ENCODE results near the gene IL19.

Gene IL19

DNA sequence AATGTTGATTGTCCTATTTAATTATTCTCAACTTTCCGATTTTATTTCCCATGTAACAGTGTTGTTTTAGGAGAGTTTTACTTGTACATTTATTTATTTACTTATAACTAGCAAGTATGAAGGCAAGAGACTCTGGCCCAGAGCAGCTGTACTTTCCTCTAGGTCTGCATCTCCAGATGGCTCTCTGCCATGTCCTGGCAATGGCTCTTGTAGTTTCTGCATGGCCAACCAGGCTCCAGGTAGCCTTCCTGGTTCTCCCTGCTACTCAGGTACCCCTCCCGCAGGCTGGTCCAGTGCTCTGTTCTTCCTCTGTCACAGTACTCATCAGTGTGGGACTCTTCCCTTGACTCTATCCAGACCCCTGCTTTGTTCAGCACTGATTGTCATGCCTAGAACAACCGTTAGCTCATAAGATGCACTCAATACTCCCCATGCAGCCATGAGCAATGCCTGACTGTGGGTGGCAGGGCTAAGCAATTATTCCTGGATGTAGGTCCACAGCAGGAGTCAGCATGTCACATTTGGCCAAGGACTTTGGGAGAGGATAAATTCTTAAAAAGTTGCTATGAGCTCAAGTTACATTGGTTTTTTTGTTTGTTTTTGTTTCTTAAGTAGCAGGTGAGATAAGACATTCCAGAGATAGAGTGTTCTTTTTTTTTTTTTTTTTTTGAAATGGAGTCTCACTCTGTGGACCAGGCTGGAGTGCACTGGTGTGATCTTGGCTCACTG is 84.0 kb downstream of the IL19 start:
- no peak for DNase-seq (ENCODE audit: low read depth in 1 of 2, low spot score in 1 of 2)

DNA sequence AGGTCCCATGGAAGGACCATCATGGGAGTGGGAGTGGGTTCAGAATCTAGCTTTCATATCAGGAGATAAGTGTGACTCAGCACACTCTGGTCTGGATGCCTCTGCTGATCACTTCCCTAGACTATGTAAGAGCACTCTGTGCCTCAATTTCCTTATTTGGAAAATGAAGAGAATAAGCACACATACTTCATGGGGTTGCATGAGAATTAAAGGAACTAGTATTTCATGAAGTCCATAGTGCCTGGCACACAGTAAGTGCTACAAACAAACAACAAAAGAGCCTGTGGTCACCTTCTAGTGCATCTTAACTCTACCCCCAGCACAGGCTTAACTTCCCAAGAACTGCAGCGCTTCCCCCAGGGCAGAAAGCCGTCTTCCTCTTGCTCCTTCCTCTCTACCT is 85.3 kb downstream of the IL19 start:
- DNase-seq (ENCODE audit: low read depth in 1 of 2, low spot score in 1 of 2): no peak

DNA sequence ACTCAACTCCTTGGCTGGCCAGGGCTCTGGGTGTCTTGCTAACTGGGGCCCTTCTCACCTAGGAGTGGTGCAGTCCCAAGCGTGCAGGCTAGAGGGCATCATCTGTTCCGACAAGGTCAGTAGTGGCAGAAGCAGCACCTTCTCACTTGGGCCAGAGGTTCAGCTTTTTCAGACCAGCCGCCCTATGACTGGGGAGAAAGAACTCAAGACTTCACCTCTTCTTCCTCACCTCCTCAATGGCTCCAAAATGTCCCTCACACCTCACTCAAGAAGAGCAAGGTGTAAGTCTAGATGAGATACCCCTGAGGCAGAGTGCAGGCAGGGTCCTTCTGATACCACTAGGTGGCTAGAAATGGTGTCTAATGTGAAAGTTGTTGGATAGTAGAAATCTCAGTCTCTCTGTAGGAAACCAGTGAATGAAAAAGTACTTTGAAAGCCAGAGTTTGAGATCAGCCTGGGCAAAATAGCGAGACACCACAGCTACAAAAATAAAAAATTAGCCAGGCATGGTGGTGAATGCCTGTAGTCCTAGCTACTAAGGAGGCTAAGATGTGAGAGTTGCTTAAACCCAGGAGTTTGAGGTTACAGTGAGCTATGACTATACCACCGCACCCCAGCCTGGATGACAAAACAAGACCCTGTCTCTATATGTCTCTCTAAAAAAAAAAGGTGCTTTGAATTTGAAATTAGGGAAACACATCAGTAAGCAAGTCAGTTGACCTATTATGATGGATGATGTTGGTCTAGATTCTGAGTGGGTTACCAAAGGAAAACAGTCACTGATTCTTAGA is 86.3 kb downstream of the IL19 start:
- no peak for DNase-seq (ENCODE audit: low read depth in 1 of 2, low spot score in 1 of 2)

DNA sequence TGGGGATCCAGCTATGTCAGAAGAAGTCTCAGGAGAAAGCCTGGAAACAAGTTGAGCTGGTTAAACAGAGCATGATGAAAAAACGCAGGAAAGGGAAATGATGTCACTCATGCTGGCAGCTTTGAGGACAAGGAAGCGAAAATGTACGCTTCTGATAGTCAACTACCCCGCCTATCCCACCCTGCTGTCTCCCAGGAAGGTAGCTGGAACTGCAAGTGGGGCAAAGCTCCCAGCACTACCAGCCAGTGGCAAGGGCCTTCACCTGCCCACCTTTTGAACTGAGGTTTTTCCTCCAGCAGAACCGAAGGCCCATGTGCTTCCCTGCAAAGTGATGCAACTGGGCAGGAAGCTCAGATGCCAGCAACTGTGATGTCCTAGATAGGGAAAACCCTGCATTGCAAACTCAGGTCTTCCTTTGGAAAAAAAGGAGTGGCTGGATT is 88.5 kb downstream of the IL19 start:
- DNase-seq (ENCODE audit: low read depth in 1 of 2, low spot score in 1 of 2): no peak

DNA sequence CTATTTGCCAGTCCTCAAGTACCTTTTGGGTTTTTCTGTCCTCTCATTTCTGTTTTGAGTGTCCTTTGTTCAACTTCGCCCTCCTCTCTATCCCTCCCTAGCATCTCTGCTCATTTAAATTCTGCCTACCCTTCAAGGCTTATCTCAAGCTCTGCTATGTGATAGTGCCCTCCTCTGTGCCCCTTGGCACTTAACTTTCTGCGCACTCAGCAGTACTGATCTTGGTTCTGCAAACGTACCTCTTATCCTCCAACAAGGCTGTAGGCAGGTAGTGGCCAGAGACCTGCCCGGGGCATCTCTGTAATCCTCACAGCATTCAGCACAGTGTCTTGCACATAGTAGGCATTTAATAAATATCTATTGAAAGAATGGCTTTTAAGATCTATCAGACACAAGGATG is 89.6 kb downstream of the IL19 start:
- DNase-seq (ENCODE audit: low read depth in 1 of 2, low spot score in 1 of 2): no peak

DNA sequence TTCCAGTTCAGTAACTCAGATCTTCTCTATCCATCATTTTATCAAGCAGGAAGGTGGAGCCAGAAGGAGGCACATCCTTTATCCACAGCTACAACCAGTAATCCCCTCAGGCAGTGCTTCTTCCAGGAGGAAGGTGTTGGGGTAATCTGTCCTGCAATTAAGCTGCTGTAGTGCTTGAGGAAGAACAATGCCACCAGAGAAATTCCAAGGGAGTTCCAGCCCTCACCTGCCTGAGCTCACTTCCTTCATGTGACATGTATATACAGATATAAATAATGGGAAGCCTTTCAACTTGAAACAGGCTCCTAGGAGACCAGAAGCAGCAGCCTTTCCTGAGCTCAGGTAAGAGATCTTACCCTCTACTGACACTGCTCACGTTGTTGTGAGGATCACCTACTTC is 92.7 kb downstream of the IL19 start:
- DNase-seq (ENCODE audit: low read depth in 1 of 2, low spot score in 1 of 2): no peak

DNA sequence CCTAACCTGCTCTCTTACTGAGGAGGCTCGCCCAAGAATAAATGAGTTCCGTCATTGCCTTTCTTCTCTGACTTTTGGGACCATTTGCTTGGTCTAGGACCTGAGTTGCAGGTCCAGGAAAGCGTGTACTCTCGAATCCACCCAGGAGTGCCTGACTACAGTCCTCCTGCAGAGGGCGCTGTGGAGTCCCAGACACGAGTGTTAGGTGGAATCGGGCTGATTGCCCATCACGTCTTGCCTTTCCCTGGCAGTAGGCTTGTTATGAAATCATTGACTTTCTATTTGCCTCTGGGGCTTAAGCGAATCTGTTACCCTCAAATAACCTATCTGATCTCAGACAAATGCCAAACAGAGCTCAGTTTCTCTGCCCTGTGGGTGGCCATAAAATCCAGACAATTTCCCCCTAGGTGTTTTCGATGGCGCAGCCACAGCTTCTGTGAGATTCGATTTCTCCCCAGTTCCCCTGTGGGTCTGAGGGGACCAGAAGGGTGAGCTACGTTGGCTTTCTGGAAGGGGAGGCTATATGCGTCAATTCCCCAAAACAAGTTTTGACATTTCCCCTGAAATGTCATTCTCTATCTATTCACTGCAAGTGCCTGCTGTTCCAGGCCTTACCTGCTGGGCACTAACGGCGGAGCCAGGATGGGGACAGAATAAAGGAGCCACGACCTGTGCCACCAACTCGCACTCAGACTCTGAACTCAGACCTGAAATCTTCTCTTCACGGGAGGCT is 94.5 kb downstream of the IL19 start, which contains the start of gene IL20:
TSS of gene IL20 (plus strand) at position 685 of the 733 bp plus-strand sequence. CDS start 230 bp downstream, outside the sequence.
- peak; percentile 74 to 82 for DNase-seq (ENCODE audit: low read depth in 1 of 2, low spot score in 1 of 2)

DNA sequence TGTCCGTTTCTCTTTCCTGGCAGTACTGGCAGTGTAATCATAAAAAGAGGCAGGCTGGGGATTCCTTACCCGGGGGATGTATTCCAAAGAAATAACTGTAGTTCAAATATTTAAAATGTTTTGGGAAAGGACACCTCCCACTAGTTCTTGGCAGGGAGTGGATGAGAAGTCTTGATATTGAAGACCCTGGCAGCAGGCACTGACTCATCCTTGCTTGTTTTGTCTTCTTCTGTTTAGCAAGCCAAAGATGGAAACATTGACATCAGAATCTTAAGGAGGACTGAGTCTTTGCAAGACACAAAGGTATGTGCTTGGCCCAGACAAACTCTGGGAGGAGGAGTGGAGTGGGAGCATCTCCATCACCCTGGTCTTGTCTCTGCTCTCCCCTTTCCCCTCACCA is 95.5 kb downstream of the IL19 start:
- DNase-seq (ENCODE audit: low read depth in 1 of 2, low spot score in 1 of 2): no peak

DNA sequence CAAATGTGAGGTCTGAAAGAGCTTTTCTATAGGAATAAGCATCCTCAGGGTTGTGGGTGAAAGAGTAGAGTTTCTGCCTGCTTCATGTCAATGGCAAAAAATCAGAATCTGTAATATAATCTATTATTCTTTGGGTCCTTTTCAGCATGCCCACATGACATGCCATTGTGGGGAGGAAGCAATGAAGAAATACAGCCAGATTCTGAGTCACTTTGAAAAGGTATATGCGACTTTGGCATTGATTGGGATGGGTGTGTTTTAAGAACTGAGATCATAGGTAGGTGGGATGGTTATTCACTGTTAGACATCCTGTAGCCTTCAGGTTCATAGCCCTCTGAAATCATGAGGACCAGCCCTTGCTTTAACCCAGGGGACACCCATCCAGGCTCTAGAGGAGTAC is 96.7 kb downstream of the IL19 start:
- DNase-seq (ENCODE audit: low read depth in 1 of 2, low spot score in 1 of 2): no peak

DNA sequence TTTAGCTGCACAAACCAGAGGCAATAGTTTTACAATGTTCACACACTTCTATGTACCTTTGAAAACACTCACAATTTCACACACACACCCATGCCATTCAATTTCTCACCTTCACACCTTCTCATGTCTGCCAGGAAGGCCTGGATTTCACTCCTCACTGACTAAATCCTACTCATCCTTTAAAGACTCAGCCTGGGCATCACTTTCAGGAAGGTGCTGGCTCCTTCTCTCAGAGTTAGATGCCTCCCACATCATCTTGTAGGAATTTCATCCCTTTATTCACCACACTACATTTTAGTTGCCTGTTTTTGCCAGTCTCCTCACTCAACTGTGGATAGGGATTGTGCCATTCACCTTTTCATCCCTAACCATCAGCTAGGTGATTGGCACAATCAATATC is 97.1 kb downstream of the IL19 start:
- DNase-seq (ENCODE audit: low read depth in 1 of 2, low spot score in 1 of 2): no peak

DNA sequence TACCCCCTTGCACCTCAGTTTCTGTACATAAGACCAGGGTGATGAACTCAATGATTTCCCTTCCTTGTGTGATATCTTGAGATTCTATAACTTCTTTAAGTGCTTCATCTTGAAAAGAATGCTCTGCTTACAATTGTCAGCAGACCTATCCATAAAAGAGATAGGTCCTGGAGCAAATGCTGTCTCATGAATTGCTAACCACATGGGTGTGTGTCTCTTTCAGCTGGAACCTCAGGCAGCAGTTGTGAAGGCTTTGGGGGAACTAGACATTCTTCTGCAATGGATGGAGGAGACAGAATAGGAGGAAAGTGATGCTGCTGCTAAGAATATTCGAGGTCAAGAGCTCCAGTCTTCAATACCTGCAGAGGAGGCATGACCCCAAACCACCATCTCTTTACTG is 97.7 kb downstream of the IL19 start:
- DNase-seq (ENCODE audit: low read depth in 1 of 2, low spot score in 1 of 2): no peak

DNA sequence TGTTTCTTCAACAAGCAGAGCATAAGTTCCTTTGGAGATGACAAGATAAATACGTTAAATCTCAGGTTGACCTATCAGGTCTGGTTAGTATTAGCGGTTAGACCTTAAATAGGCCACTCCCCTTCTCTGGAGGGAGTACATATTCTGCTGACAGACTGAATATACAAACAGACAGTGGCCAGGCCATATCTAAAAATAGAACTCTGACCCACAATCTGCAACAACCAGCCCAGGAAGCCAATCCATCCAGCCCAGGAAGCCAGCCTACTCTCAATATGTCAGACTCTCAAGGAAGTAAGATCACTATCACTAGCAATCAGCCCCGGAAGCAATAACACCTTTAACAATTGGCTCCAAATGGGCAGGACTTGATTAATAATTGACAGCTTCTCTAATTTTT is 101.6 kb downstream of the IL19 start:
- DNase-seq (ENCODE audit: low read depth in 1 of 2, low spot score in 1 of 2): no peak

DNA sequence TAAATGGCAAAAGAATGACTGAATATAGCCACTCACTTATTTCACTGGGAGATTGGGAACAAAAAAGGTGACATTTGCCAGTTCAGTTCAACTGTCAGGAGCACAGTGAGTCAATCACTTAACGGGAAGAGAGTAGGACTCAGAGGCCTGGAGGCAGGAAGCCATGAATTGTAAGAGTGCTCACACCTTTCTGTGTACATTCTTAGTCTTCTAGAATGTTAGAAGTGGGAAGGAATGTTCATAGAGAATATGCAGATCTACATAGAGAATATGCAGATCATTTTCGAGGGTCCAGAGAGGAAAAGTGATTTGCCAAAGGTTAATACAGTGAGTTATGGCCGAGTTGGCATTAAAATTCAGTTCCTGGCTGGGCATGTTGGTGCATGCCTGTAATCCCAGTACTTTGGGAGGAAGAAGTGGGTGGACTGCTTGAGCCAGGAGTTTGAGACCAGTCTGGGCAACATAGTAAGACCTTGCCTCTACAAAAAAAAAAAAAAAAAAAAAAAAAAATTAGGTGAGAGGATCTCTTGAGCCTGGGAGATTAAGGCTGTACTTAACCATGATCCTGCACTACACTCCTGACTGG is 103.1 kb downstream of the IL19 start:
- DNase-seq (ENCODE audit: low read depth in 1 of 2, low spot score in 1 of 2): no peak

DNA sequence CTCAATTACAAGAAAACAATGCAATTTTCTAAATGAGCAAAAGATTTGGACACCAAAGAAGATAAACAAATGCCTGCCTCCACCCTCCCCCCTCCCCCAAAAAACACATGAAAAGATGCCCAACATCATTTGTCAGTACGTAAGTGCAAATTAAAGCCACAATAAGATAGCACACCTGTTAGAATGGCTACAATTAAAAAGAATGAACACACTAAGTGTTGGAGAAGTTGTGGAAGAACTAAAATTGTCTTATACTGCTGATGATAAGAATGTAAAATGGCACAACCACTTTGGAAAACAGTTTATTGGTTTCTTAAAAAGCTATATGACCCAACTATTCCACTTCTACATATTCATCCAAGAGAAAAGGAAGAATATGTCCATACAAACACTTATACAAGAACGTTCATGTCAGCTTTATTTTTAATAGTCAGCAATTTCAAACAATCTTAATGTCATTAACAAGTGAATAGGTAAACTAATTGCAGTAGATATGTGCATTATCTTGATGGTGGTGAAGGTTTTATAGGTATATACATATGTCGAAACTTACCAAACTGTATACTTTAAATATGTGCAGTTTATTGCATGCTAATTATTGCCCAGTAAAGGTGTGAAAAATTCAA is 105.3 kb downstream of the IL19 start:
- DNase-seq (ENCODE audit: low read depth in 1 of 2, low spot score in 1 of 2): no peak

DNA sequence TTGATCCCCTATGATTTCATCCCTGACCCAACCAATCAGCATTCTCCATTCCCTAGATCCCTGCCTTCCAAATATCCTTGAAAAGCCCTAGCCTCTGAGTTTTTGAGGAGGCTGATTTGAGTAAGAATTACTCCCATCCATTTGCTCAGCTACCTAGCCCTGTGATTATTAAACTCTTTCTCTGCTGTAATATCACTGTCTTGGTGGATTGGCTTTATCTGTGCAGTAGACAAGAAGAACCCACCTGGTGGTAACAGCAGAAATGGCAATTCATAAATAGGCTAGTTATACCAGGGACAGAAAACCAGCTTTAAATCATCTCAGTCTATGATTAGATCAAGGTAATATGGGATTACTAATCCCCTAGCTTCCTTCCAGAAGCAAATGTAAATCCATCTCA is 107.9 kb downstream of the IL19 start:
- DNase-seq (ENCODE audit: low read depth in 1 of 2, low spot score in 1 of 2): no peak

DNA sequence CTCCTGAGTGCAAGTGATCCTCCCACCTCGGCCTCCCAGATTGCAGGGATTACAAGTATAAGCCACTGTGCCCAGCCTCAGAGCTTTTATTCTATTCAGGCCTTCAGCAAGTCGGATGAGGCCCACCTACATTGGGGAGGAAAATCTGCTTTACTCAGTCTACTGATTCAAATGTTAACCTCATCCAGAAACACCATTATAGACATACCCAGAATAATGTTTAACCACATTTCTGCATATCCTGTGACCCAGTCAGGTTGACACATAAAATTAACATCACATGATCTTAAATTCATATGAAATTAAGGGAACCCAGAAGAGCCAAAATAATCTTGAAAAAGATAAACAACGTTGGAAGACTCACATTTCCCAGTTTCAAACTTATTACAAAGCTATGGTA is 109.7 kb downstream of the IL19 start:
- no peak for DNase-seq (ENCODE audit: low read depth in 1 of 2, low spot score in 1 of 2)

DNA sequence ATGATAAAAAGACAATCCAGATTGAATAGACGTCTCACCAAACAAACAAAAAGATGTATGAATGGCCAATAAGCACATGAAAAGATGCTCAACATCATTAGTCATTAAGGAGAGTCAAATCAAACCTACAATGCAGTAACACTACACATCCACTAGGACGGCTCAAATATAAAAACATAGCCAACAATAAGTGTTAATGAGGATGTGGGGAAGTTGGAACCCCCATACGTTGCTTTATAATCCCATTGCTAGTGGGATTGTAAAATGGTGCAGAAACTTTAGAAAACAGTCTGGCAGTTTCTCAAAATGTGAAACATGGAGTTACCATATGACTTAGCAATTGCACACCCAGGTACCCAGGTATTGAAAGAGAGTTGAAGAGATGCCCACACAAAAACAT is 112.0 kb downstream of the IL19 start:
- DNase-seq (ENCODE audit: low read depth in 1 of 2, low spot score in 1 of 2): no peak

DNA sequence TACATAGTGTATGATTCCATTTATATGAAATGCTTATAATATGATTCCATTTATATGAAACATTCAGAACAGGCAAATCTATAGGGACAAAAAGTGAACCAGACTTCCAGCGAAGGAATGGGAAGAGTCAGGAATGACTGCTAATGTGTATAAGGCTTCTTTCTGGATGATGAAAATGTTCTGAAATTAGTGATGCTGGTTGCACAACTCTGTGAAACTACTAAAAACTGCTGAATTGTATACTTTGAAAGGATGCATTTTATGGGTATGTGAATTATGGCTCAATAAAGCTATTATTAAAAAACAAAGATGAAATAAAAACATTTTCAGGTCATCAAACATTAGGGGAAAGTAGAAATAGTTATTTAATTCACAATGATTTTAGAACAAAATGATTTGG is 112.6 kb downstream of the IL19 start:
- no peak for DNase-seq (ENCODE audit: low read depth in 1 of 2, low spot score in 1 of 2)

DNA sequence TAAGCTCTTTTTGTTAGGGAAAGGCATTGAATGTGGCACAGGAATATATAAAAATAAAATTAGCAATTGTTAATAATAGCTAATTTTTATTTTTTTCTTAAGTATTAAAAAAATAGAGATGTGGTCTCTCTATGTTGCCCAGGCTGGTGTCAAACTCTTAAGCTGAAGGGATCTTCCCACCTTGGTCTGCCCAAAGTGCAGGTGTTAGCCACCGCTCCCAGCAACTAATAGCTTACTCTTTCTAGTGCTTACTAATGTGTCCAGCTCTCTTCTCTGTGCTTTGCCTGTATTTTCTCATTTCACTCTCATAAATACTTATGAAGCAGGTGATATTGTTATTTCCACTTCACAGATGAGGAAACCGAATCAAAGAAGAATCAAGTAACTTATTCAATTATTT is 113.3 kb downstream of the IL19 start:
- no peak for DNase-seq (ENCODE audit: low read depth in 1 of 2, low spot score in 1 of 2)

DNA sequence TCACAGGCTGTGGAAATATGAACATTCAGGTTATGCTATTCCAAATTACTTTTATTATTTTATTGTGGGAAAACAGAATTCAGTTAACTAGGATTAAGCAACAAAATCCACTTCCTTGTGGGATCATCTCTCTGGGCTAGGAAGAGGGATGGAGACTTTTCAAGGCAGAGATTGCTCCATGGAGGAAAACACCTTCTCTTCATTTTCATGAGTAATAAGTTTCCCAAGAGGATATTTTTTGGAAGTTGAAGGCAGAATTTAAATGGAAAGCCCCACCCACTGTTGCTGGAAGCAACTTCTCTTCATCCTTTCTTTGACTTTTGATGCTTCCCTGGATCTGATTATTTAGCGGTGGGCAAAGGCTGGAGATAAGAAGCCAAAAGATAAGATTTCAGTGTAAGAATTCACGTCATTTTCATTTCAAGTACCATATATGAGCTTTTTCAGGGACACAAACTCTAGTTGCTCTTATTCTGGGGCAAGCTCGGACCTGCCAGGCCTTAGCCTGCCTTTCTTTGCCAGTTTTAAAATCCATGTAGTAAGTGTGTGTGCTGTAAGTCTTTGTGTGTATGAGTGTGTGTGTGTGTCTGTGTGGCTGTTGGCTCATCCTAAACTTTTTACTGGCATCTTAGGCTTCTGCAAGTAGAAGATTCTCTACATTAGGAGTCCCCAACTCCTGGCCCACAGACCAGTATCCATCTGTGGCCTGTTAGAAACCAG is 114.9 kb downstream of the IL19 start:
- DNase-seq (ENCODE audit: low read depth in 1 of 2, low spot score in 1 of 2): no peak
